Keratinocyte (primary cell): ENCODE data around the gene ITGBL1. TPM values are rescaled to one million over a fixed set of nuclear protein-coding genes. Genes with fewer than 3 reads are reported as not detected.
A peak's percentile ranks its signal among the peaks of the same experiment; 100 is the strongest.

Source experiments
- DNase-seq: peaks from one replicate; pipeline ENCODE4 v3.0.0-alpha.2; 2011; ENCODE audit warnings: low read depth, missing footprints, low spot score
- FAIRE-seq: peaks from 2 replicates; lab custom pipeline; 2011; peaks lifted over from hg19 to GRCh38; lab: Jason Lieb, UNC
- H2AFZ ChIP-seq: 2 replicates; pipeline ENCODE4 v1.6.0; 2012; ENCODE audit warnings: low read length, control low read depth, inconsistent platforms; ENCODE audit not compliant: control insufficient read depth
- H3K27ac ChIP-seq: 2 replicates; pipeline ENCODE4 v1.5.1; 2011; ENCODE audit warnings: low read length; ENCODE audit not compliant: control insufficient read depth, insufficient read depth
- H3K27me3 ChIP-seq: 3 replicates; pipeline ENCODE4 v1.6.0; 2011; ENCODE audit warnings: low read length; ENCODE audit not compliant: control insufficient read depth, insufficient read depth; ENCODE audit errors: extremely low read depth
- H3K36me3 ChIP-seq, 2 experiments: 2 replicates in 1 of 2; 3 replicates in 1 of 2; pipeline ENCODE4 v1.5.1; 2011; ENCODE audit warnings: low read length in 2 of 2, mild to moderate bottlenecking in 1 of 2; ENCODE audit not compliant: control insufficient read depth in 2 of 2, insufficient read depth in 2 of 2; ENCODE audit errors: extremely low read depth in 1 of 2
- H3K4me1 ChIP-seq: 3 replicates; pipeline ENCODE4 v1.5.1; 2011; ENCODE audit warnings: low read length; ENCODE audit not compliant: control insufficient read depth, insufficient read depth; ENCODE audit errors: extremely low read depth
- H3K4me2 ChIP-seq: 3 replicates; pipeline ENCODE4 v1.6.0; 2011; ENCODE audit warnings: low read depth, low read length; ENCODE audit not compliant: control insufficient read depth, insufficient read depth; ENCODE audit errors: extremely low read depth
- H3K4me3 ChIP-seq, 3 experiments: fragments of 200-600 bp in 1 of 3; sonication (generic) in 1 of 3; 2 replicates in 2 of 3; 3 replicates in 1 of 3; pipeline ENCODE4 v1.5.1; 2011 to 2016; ENCODE audit warnings: low read length in 3 of 3, mild to moderate bottlenecking in 3 of 3, control low read depth in 2 of 3, inconsistent platforms in 1 of 3, low read depth in 1 of 3, mixed read lengths in 1 of 3, mixed run types in 1 of 3, moderate library complexity in 1 of 3; ENCODE audit not compliant: control insufficient read depth in 2 of 3, insufficient read depth in 2 of 3; ENCODE audit errors: extremely low read depth in 1 of 3
- H3K79me2 ChIP-seq: 2 replicates; pipeline ENCODE4 v1.6.0; 2012; ENCODE audit warnings: low read length; ENCODE audit not compliant: control insufficient read depth, insufficient read depth
- H3K9ac ChIP-seq: 3 replicates; pipeline ENCODE4 v1.6.0; 2011; ENCODE audit warnings: low read length; ENCODE audit not compliant: control insufficient read depth, insufficient read depth; ENCODE audit errors: extremely low read depth
- H3K9me1 ChIP-seq: 3 replicates; pipeline ENCODE4 v1.6.0; 2011; ENCODE audit warnings: low read length; ENCODE audit not compliant: control insufficient read depth, insufficient read depth; ENCODE audit errors: extremely low read depth
- H3K9me3 ChIP-seq: 2 replicates; pipeline ENCODE4 v1.5.1; 2012; ENCODE audit warnings: low read depth, low read length; ENCODE audit not compliant: control insufficient read depth
- H4K20me1 ChIP-seq: 3 replicates; pipeline ENCODE4 v1.6.0; 2011; ENCODE audit warnings: low read length; ENCODE audit not compliant: control insufficient read depth, insufficient read depth; ENCODE audit errors: extremely low read depth
- EZH2 ChIP-seq: IDR thresholded peaks from one replicate; pipeline ENCODE4 v1.6.1; 2012; ENCODE audit warnings: inconsistent platforms, mild to moderate bottlenecking, low read length, moderate library complexity
- dilution Hi-C: fragments of 300-500 bp; cut with MboI; formaldehyde crosslinking; loops from one replicate; pipeline ENCODE4 v1.7.0; 2020; ENCODE audit warnings: low sequenced_read_pairs; ENCODE audit not compliant: extremely low pct_ligation_motif_present
- polyA plus RNA-seq, 5 experiments: library from polyadenylated mRNA; depleted of rRNA in 3 of 5; stranded (reverse) in 3 of 5; stranded (forward) in 1 of 5; unstranded in 1 of 5; fragments of >200 nt; gene quantifications; 1 replicate in 1 of 5; 2 replicates in 3 of 5; 3 replicates in 1 of 5; pipeline versions ENCODE4 v1.2.1 to v1.2.3, GENCODE V29; 2011 to 2012; ENCODE audit warnings: missing spikeins in 2 of 5, low read depth in 1 of 5, low replicate concordance in 1 of 5
- TF ChIP-seq, protein P1 (sequence below), 3 experiments: IDR thresholded peaks in 1 of 3; conservative IDR thresholded peaks in 1 of 3; optimal IDR thresholded peaks in 1 of 3; 2 replicates in 2 of 3; 3 replicates in 1 of 3; pipeline versions ENCODE3 to v1.5.1; 2011; ENCODE audit warnings: low read length in 3 of 3, mild to moderate bottlenecking in 3 of 3, moderate library complexity in 2 of 3, control low read depth in 1 of 3, inconsistent platforms in 1 of 3; ENCODE audit not compliant: insufficient read depth in 2 of 3; ENCODE audit errors: extremely low read depth in 1 of 3

Gene ITGBL1
- polyA plus RNA-seq, 1 donor (not counting 4 experiments of a cell fraction or from before 2014, with no cell fraction given) = 2.1 TPM

DNA sequence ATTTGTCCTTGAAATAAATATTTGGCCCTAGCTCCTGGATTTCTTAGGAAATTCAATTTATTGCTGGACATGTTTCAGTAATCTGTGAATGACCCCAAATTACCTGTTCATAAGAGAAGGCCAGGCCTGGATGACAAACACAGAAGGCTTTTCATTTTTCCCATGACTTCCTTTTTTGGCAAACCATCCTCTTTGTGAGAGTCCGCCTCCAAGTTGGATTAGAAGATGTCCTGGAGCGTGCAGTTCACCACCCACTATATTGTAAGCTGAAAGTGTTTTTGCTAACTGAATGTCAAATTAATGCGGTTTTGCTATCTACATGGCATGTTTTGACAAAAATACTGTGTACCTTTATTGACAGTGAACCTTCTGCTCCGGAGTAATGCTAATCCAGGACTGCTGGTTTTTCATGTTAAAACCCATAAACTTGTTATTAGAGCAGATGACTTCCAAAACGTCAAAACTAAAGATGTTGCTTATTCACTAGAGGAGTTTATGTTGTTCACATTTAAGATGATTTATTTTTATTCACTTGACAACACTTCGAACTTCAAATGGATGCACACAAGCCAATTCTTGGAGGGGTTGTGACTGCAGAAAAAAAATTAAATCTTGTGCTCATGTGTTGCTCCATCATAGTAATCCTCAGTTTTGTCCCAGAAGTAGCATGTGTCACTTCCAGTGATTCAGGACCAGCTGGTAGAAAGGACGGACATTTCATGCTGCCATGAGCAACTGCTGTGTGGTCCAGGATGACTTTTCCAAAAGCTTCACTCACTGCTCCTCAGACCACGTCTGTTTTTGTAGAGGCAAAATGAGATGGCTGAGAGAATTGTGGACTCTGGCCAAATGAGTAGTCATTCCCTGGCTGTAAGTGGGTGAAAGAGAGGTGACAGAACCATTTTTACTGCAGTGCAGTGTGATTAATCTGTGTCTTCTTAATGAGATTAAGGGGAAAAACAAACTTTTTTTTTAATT is 71.0 kb downstream of the ITGBL1 start:
- no peaks in the 10 kb centered on the region for H3K27me3 ChIP-seq
- FAIRE-seq = peak; percentile 44
- no peak overlapping the region for H3K9ac ChIP-seq
- H3K4me2 ChIP-seq = no peak overlapping the region
- no peak for DNase-seq
- H2AFZ ChIP-seq = no peak overlapping the region
- H3K4me1 ChIP-seq = peaks cover 6% of the 10 kb centered on the region
- dilution Hi-C loops = loop anchor here (25.0 kb wide), 1 partner anchor 239 kb away; no protein-coding TSS in a partner anchor
- H3K27ac ChIP-seq = no peak overlapping the region
- TF ChIP-seq EZH2 = no peak
- TF ChIP-seq, protein P1, sequence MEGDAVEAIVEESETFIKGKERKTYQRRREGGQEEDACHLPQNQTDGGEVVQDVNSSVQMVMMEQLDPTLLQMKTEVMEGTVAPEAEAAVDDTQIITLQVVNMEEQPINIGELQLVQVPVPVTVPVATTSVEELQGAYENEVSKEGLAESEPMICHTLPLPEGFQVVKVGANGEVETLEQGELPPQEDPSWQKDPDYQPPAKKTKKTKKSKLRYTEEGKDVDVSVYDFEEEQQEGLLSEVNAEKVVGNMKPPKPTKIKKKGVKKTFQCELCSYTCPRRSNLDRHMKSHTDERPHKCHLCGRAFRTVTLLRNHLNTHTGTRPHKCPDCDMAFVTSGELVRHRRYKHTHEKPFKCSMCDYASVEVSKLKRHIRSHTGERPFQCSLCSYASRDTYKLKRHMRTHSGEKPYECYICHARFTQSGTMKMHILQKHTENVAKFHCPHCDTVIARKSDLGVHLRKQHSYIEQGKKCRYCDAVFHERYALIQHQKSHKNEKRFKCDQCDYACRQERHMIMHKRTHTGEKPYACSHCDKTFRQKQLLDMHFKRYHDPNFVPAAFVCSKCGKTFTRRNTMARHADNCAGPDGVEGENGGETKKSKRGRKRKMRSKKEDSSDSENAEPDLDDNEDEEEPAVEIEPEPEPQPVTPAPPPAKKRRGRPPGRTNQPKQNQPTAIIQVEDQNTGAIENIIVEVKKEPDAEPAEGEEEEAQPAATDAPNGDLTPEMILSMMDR (optimal IDR thresholded peaks at IDR 0.05 in 1 of 3, IDR thresholded peaks at IDR 0.05 in 1 of 3, conservative IDR thresholded peaks at IDR 0.05 in 1 of 3; ENCODE audit: extremely low read depth in 1 of 3, insufficient read depth in 2 of 3, low read length in 3 of 3) = no peak
- H3K36me3 ChIP-seq = no peaks in the 10 kb centered on the region
- no peaks in the 10 kb centered on the region for H3K9me3 ChIP-seq
- H3K79me2 ChIP-seq = no peaks in the 10 kb centered on the region
- no peaks in the 10 kb centered on the region for H4K20me1 ChIP-seq
- no peak overlapping the region for H3K4me3 ChIP-seq
- no peaks in the 10 kb centered on the region for H3K9me1 ChIP-seq

GRCh38 chr13:101527130-101527529 is 74.7 kb downstream of the ITGBL1 start:
- Histone ChIP-seq H3K27me3 (no peaks in the 10 kb centered on the region), H3K9me1 (no peaks in the 10 kb centered on the region), H3K79me2 (no peaks in the 10 kb centered on the region), H2AFZ (no peak overlapping the region), H3K4me2 (no peak overlapping the region), H3K27ac (no peak overlapping the region), H3K4me3 (no peak overlapping the region), H4K20me1 (no peaks in the 10 kb centered on the region), H3K9me3 (no peaks in the 10 kb centered on the region), H3K4me1 (no peaks in the 10 kb centered on the region), H3K36me3 (no peaks in the 10 kb centered on the region), H3K9ac (no peak overlapping the region)
- dilution Hi-C loops = no loop called here
- no peak for DNase-seq
- no peak for TF ChIP-seq EZH2
- TF ChIP-seq, protein P1 (optimal IDR thresholded peaks at IDR 0.05 in 1 of 3, IDR thresholded peaks at IDR 0.05 in 1 of 3, conservative IDR thresholded peaks at IDR 0.05 in 1 of 3; ENCODE audit: extremely low read depth in 1 of 3, insufficient read depth in 2 of 3, low read length in 3 of 3) = no peak
- peak; percentile 75 for FAIRE-seq
